IMR-90 (cell line): Measurements from ENCODE around the gene STAC2.

ENCODE experiments used
- CHD1 ChIP-seq: IDR thresholded peaks from 2 replicates; pipeline ENCODE4 v1.6.1; 2012; ENCODE audit warnings: low read depth, low read length, improper control_type of control experiment
- FOS ChIP-seq: fragments of 150-350 bp; IDR thresholded peaks from 2 replicates; pipeline ENCODE4 v1.6.1; 2016; ENCODE audit warnings: low read depth, low read length
- POLR2A ChIP-seq: IDR thresholded peaks from 2 replicates; pipeline ENCODE4 v1.6.1; 2012; ENCODE audit warnings: mild to moderate bottlenecking, low read depth, low read length
- RAD21 ChIP-seq: IDR thresholded peaks from 2 replicates; pipeline ENCODE4 v1.6.1; 2012; ENCODE audit warnings: low read length, improper control_type of control experiment
- RFX5 ChIP-seq: IDR thresholded peaks from 2 replicates; pipeline ENCODE4 v1.8.0; 2012; ENCODE audit warnings: low read depth, mild to moderate bottlenecking, low read length, moderate library complexity
- TF ChIP-seq, protein P1 (sequence below): conservative IDR thresholded peaks from 2 replicates; pipeline ENCODE4 v1.5.1; 2012; ENCODE audit warnings: mild to moderate bottlenecking, low read depth, low read length, improper control_type of control experiment

DNA sequence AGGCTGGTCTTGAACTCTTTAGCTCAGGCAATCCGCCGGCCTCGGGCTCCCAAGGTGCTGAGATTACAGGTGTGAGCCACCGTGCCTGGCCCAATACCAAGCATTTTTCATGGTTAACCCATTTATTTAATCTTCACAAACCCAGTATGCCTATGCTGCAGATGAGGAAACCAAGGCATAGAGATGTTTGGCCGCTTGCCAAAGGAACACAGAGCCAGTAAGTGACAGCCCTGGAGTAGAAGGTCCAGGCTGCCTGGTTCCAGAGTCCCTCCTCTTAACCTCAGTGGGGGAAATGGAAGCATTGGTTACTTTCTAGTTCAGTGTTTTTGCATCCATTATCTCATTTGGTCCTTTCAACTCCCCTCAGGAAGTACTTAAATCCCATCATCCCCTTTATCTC, 44.4 kb downstream of the STAC2 start:
- no peak for TF ChIP-seq RAD21
- TF ChIP-seq POLR2A: no peak
- TF ChIP-seq, protein P1, sequence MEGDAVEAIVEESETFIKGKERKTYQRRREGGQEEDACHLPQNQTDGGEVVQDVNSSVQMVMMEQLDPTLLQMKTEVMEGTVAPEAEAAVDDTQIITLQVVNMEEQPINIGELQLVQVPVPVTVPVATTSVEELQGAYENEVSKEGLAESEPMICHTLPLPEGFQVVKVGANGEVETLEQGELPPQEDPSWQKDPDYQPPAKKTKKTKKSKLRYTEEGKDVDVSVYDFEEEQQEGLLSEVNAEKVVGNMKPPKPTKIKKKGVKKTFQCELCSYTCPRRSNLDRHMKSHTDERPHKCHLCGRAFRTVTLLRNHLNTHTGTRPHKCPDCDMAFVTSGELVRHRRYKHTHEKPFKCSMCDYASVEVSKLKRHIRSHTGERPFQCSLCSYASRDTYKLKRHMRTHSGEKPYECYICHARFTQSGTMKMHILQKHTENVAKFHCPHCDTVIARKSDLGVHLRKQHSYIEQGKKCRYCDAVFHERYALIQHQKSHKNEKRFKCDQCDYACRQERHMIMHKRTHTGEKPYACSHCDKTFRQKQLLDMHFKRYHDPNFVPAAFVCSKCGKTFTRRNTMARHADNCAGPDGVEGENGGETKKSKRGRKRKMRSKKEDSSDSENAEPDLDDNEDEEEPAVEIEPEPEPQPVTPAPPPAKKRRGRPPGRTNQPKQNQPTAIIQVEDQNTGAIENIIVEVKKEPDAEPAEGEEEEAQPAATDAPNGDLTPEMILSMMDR: no peak
- TF ChIP-seq FOS: no peak
- TF ChIP-seq RFX5: no peak
- TF ChIP-seq CHD1: no peak
